ENCODE data around the gene CENPF. TPM values are rescaled to one million over a fixed set of nuclear protein-coding genes. Genes with fewer than 3 reads are reported as not detected.

CENPF gene
- total and polyA plus RNA-seq, 11 donors: 0.04 to 8.8 (median 0.70) TPM

- DNase-seq (no peak), ATAC-seq (peak in 1 of 4 donors; percentile 45)
- no peak for TF ChIP-seq CTCF (IDR thresholded peaks at IDR 0.05)
- TF ChIP-seq POLR2A (IDR thresholded peaks at IDR 0.05): no peak
- Histone ChIP-seq H3K27ac (no peak overlapping the region), H3K27me3 (no peaks in the 10 kb centered on the region), H3K4me3 (no peak overlapping the region), H3K4me1 (peaks cover 0 to 15% (median 3%) of the 10 kb centered on the region in 12 donors), H3K36me3 (no peaks in the 10 kb centered on the region), H3K9me3 (no peaks in the 10 kb centered on the region)
- 68 to 87% (median 78%) methylated on average over 2 of the region's 2 CpGs for WGBS, 4 donors
- intact Hi-C loops (cut with DNase I): no loop called here
Measured at GRCh38 chr1:214569357-214570004, 33.5 kb upstream of the CENPF start.

GRCh38 chr1:214570442-214570841, 32.6 kb upstream of the CENPF start:
- Histone ChIP-seq H3K4me3 (no peak overlapping the region), H3K9me3 (peaks cover 0 to 5% (median 0%) of the 10 kb centered on the region in 12 donors), H3K36me3 (no peaks in the 10 kb centered on the region), H3K27me3 (no peaks in the 10 kb centered on the region), H3K27ac (no peak overlapping the region), H3K4me1 (peaks cover 0 to 15% (median 3%) of the 10 kb centered on the region in 12 donors)
- TF ChIP-seq POLR2A (IDR thresholded peaks at IDR 0.05) (no peak), CTCF (IDR thresholded peaks at IDR 0.05) (no peak)
- 52 to 68% (median 64%) methylated on average over 2 of the region's 2 CpGs for WGBS, 4 donors
- ATAC-seq: no peak
- no peak for DNase-seq
- intact Hi-C loops (cut with DNase I): no loop called here

- TF ChIP-seq POLR2A (IDR thresholded peaks at IDR 0.05): no peak
- TF ChIP-seq CTCF (IDR thresholded peaks at IDR 0.05): no peak
- ATAC-seq (no peak), DNase-seq (no peak)
- Histone ChIP-seq H3K27ac (no peak overlapping the region), H3K27me3 (no peaks in the 10 kb centered on the region), H3K36me3 (no peaks in the 10 kb centered on the region), H3K9me3 (peaks cover 0 to 12% (median 4%) of the 10 kb centered on the region in 12 donors), H3K4me3 (no peak overlapping the region), H3K4me1 (peaks cover 0 to 15% (median 3%) of the 10 kb centered on the region in 12 donors)
- intact Hi-C loops (cut with DNase I): no loop called here
Measured at GRCh38 chr1:214571281-214571680, 31.7 kb upstream of the CENPF start.

GRCh38 chr1:214573386-214574318, 29.3 kb upstream of the CENPF start:
- no peak for ATAC-seq
- no peaks in the 10 kb centered on the region for H3K27me3 ChIP-seq
- TF ChIP-seq POLR2A (IDR thresholded peaks at IDR 0.05) (no peak), CTCF (IDR thresholded peaks at IDR 0.05) (no peak)
- no peak overlapping the region for H3K27ac ChIP-seq
- DNase-seq: no peak
- H3K9me3 ChIP-seq: peaks cover 0 to 24% (median 11%) of the 10 kb centered on the region in 12 donors
- peaks cover 0 to 7% (median 0%) of the 10 kb centered on the region in 12 donors for H3K4me1 ChIP-seq
- H3K36me3 ChIP-seq: no peaks in the 10 kb centered on the region
- H3K4me3 ChIP-seq: no peak overlapping the region
- intact Hi-C loops (cut with DNase I): no loop called here
- WGBS, 4 donors: 78 to 80% (median 79%) methylated on average over 11 of the region's 11 CpGs

Data from heart left ventricle (tissue), 16 donors.